ENCODE measurements around the gene TGIF2. TPM values are rescaled to one million over a fixed set of nuclear protein-coding genes. Genes with fewer than 3 reads are reported as not detected.
"Not testable (repeated sequence)": the region's sequence is repeated elsewhere in the genome, so short reads cannot be mapped to it uniquely, and the experiment has no call there.

The TGIF2 gene
- total and polyA plus RNA-seq, 2 donors from 2014 or later = 11.0 to 15.3 TPM

GRCh38 chr20:36550790-36551299, 22.6 kb upstream of the TGIF2 start:
- no peak for TF ChIP-seq CTCF (IDR thresholded peaks at IDR 0.05; ENCODE audit: borderline replicate concordance, extremely low read depth, insufficient read depth)
- intact Hi-C loops (cut with DNase I) = loop anchor here (10.0 kb wide), 1 partner anchor 54 kb away; the partner anchor contains the start of gene RAB5IF
- Histone ChIP-seq H3K9ac (ENCODE audit: low read length in 3 of 3) (peak overlapping the region in 1 of 3 donors; percentile 9), H3K9me3 (ENCODE audit: control insufficient read depth in 2 of 3, insufficient read depth in 1 of 3, low read length in 3 of 3) (no peaks in the 10 kb centered on the region), H3K27ac (ENCODE audit: low read depth in 2 of 2, low read length in 2 of 2) (no peak overlapping the region), H3K4me1 (ENCODE audit: control insufficient read depth in 2 of 3, insufficient read depth in 2 of 3, low read depth in 1 of 3, low read length in 3 of 3) (peaks cover 0 to 13% (median 0%) of the 10 kb centered on the region in 3 donors), H3K27me3 (ENCODE audit: control insufficient read depth, insufficient read depth, low read length) (no peaks in the 10 kb centered on the region), H3K36me3 (ENCODE audit: control insufficient read depth in 2 of 3, insufficient read depth in 3 of 3, low read length in 3 of 3) (peaks cover 0 to 3% (median 0%) of the 10 kb centered on the region in 3 donors), H3K4me3 (ENCODE audit: low read length in 3 of 3) (no peak overlapping the region)
- FAIRE-seq (no peak), DNase-seq (peak in 3 of 5 donors; percentile 38 to 80 (median 49))

- intact Hi-C loops (cut with DNase I) = loop anchor here (10.0 kb wide), 1 partner anchor 50 kb away; the partner anchor contains the start of gene RAB5IF
- H3K9ac ChIP-seq (ENCODE audit: low read length in 3 of 3) = no peak overlapping the region
- no peak for TF ChIP-seq CTCF (IDR thresholded peaks at IDR 0.05; ENCODE audit: borderline replicate concordance, extremely low read depth, insufficient read depth)
- H3K4me3 ChIP-seq (ENCODE audit: low read length in 3 of 3) = no peak overlapping the region
- no peaks in the 10 kb centered on the region for H3K27me3 ChIP-seq (ENCODE audit: control insufficient read depth, insufficient read depth, low read length)
- H3K9me3 ChIP-seq (ENCODE audit: control insufficient read depth in 2 of 3, insufficient read depth in 1 of 3, low read length in 3 of 3) = no peaks in the 10 kb centered on the region
- DNase-seq (no peak), FAIRE-seq (no peak)
- H3K4me1 ChIP-seq (ENCODE audit: control insufficient read depth in 2 of 3, insufficient read depth in 2 of 3, low read depth in 1 of 3, low read length in 3 of 3) = peaks cover 0 to 6% (median 0%) of the 10 kb centered on the region in 3 donors
- H3K36me3 ChIP-seq (ENCODE audit: control insufficient read depth in 2 of 3, insufficient read depth in 3 of 3, low read length in 3 of 3) = no peaks in the 10 kb centered on the region
- no peak overlapping the region for H3K27ac ChIP-seq (ENCODE audit: low read depth in 2 of 2, low read length in 2 of 2)
Measured at GRCh38 chr20:36555248-36555647, 18.1 kb upstream of the TGIF2 start.

DNA sequence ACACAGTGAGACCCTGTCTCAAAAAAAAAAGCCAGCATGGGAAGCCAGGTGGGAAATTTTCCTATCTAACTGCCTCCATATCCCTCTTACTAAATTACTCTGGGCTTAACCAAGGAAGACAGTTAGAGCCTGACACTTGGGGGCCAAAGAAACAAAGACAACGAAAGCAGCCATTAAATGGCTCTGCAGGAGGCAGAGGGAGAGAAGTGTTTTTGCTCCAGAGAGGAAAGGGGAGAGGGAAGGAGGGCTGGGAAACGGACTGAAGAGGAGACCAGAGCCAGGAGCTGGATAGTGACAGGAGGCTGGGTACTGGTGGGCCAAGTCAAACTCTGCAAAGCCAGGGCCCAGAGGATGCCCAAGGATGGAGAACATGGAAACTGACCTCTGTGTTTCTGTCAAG, 10.7 kb upstream of the TGIF2 start:
- no peak overlapping the region for H3K4me3 ChIP-seq (ENCODE audit: low read length in 3 of 3)
- no peaks in the 10 kb centered on the region for H3K27me3 ChIP-seq (ENCODE audit: control insufficient read depth, insufficient read depth, low read length)
- FAIRE-seq = no peak
- no peak for TF ChIP-seq CTCF (IDR thresholded peaks at IDR 0.05; ENCODE audit: borderline replicate concordance, extremely low read depth, insufficient read depth)
- no peaks in the 10 kb centered on the region for H3K36me3 ChIP-seq (ENCODE audit: control insufficient read depth in 2 of 3, insufficient read depth in 3 of 3, low read length in 3 of 3)
- no peaks in the 10 kb centered on the region for H3K4me1 ChIP-seq (ENCODE audit: control insufficient read depth in 2 of 3, insufficient read depth in 2 of 3, low read depth in 1 of 3, low read length in 3 of 3)
- H3K27ac ChIP-seq (ENCODE audit: low read depth in 2 of 2, low read length in 2 of 2) = no peak overlapping the region
- H3K9ac ChIP-seq (ENCODE audit: low read length in 3 of 3) = no peak overlapping the region
- H3K9me3 ChIP-seq (ENCODE audit: control insufficient read depth in 2 of 3, insufficient read depth in 1 of 3, low read length in 3 of 3) = peaks cover 0 to 4% (median 0%) of the 10 kb centered on the region in 3 donors
- DNase-seq = no peak
- intact Hi-C loops (cut with DNase I) = no loop called here

GRCh38 chr20:36563374-36563773, 10.0 kb upstream of the TGIF2 start:
- H3K27ac ChIP-seq (ENCODE audit: low read depth in 2 of 2, low read length in 2 of 2) = no peak overlapping the region
- H3K36me3 ChIP-seq (ENCODE audit: control insufficient read depth in 2 of 3, insufficient read depth in 3 of 3, low read length in 3 of 3) = no peaks in the 10 kb centered on the region
- no peak for TF ChIP-seq CTCF (IDR thresholded peaks at IDR 0.05; ENCODE audit: borderline replicate concordance, extremely low read depth, insufficient read depth)
- H3K27me3 ChIP-seq (ENCODE audit: control insufficient read depth, insufficient read depth, low read length) = no peaks in the 10 kb centered on the region
- H3K9ac ChIP-seq (ENCODE audit: low read length in 3 of 3) = no peak overlapping the region
- H3K4me3 ChIP-seq (ENCODE audit: low read length in 3 of 3) = no peak overlapping the region
- no peaks in the 10 kb centered on the region for H3K4me1 ChIP-seq (ENCODE audit: control insufficient read depth in 2 of 3, insufficient read depth in 2 of 3, low read depth in 1 of 3, low read length in 3 of 3)
- FAIRE-seq = no peak
- DNase-seq = no peak
- peaks cover 0 to 4% (median 0%) of the 10 kb centered on the region in 3 donors for H3K9me3 ChIP-seq (ENCODE audit: control insufficient read depth in 2 of 3, insufficient read depth in 1 of 3, low read length in 3 of 3)
- intact Hi-C loops (cut with DNase I) = no loop called here

DNA sequence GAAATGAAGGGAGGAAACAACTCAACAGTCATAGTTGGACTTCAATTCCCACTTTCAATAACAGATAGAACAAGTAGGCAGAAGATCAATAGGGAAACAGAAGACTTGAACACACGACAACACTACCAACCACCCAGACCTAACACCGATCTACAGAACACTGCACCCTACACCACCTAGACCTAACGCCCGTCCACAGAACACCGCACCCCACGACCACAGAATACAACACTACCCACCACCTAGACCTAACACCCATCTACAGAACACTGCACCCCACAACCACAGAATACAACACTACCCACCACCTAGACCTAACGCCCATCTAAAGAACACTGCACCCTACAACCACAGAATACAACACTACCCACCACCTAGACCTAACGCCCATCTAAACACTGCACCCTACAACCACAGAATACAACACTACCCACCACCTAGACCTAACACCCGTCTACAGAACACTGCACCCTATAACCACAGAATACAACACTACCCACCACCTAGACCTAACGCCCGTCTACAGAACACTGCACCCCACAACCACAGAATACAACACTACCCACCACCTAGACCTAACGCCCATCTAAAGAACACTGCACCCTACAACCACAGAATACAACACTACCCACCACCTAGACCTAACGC, 9.2 kb upstream of the TGIF2 start:
- H3K4me1 ChIP-seq (ENCODE audit: control insufficient read depth in 2 of 3, insufficient read depth in 2 of 3, low read depth in 1 of 3, low read length in 3 of 3); FAIRE-seq; intact Hi-C loops (cut with DNase I): not testable (repeated sequence)

More for the DNA sequence above, 9.2 kb upstream of the TGIF2 start:
- H3K27ac ChIP-seq (ENCODE audit: low read depth in 2 of 2, low read length in 2 of 2); H3K9me3 ChIP-seq (ENCODE audit: control insufficient read depth in 2 of 3, insufficient read depth in 1 of 3, low read length in 3 of 3); H3K27me3 ChIP-seq (ENCODE audit: control insufficient read depth, insufficient read depth, low read length); DNase-seq; H3K36me3 ChIP-seq (ENCODE audit: control insufficient read depth in 2 of 3, insufficient read depth in 3 of 3, low read length in 3 of 3); H3K9ac ChIP-seq (ENCODE audit: low read length in 3 of 3); H3K4me3 ChIP-seq (ENCODE audit: low read length in 3 of 3): not testable (repeated sequence)
